HepG2 (cell line): ENCODE results near the gene TADA3. TPM values are rescaled to one million over a fixed set of nuclear protein-coding genes. Genes with fewer than 3 reads are reported as not detected.

Experiments used
- DRAP1 ChIP-seq: IDR thresholded peaks from 2 replicates; pipeline ENCODE4 v1.6.1; 2016; ENCODE audit warnings: missing genetic modification reagents, missing compliant biosample characterization
- ETV6 ChIP-seq: sonication (generic); formaldehyde crosslinking; conservative IDR thresholded peaks from 2 replicates; pipeline ENCODE4 v1.4.0; 2020; ENCODE audit warnings: missing genetic modification reagents
- HOXA9 ChIP-seq: sonication (generic); formaldehyde crosslinking; IDR thresholded peaks from 2 replicates; pipeline ENCODE4 v1.8.1; 2022; ENCODE audit warnings: missing genetic modification reagents, mild to moderate bottlenecking, moderate library complexity, borderline replicate concordance
- SMAD3 ChIP-seq: sonication (generic); formaldehyde crosslinking; IDR thresholded peaks from 2 replicates; pipeline ENCODE4 v1.4.0; 2020; ENCODE audit warnings: missing genetic modification reagents
- SP140L ChIP-seq: sonication (generic); formaldehyde crosslinking; IDR thresholded peaks from 2 replicates; pipeline ENCODE4 v1.4.0; 2020; ENCODE audit warnings: missing genetic modification reagents, borderline replicate concordance
- ZBTB43 ChIP-seq: sonication (generic); formaldehyde crosslinking; conservative IDR thresholded peaks from 2 replicates; pipeline ENCODE4 v1.4.0; 2020; ENCODE audit warnings: missing genetic modification reagents
- ZBTB46 ChIP-seq: sonication (generic); formaldehyde crosslinking; IDR thresholded peaks from 2 replicates; pipeline ENCODE4 v1.4.0; 2020; ENCODE audit warnings: mild to moderate bottlenecking, missing genetic modification reagents, borderline replicate concordance
- ZNF232 ChIP-seq: sonication (generic); formaldehyde crosslinking; IDR thresholded peaks from 2 replicates; pipeline ENCODE4 v1.4.0; 2020; ENCODE audit warnings: missing genetic modification reagents, borderline replicate concordance
- ZNF576 ChIP-seq: sonication (generic); formaldehyde crosslinking; IDR thresholded peaks from 2 replicates; pipeline ENCODE4 v1.4.0; 2020; ENCODE audit warnings: mild to moderate bottlenecking, missing genetic modification reagents
- ZNF761 ChIP-seq: sonication (generic); formaldehyde crosslinking; conservative IDR thresholded peaks from 2 replicates; pipeline ENCODE4 v1.4.0; 2020; ENCODE audit warnings: mild to moderate bottlenecking, missing genetic modification reagents
- ZNF772 ChIP-seq: sonication (generic); formaldehyde crosslinking; IDR thresholded peaks from 2 replicates; pipeline ENCODE4 v1.5.0; 2020; ENCODE audit warnings: mild to moderate bottlenecking, missing genetic modification reagents
- polyA plus RNA-seq, 8 experiments: library from polyadenylated mRNA; depleted of rRNA in 3 of 8; stranded (reverse) in 7 of 8; unstranded in 1 of 8; fragments of >200 nt; fragmentation: Illumina TruSeq in 4 of 8; extraction: Trizol in 4 of 8; gene quantifications; 2 replicates each; pipeline versions ENCODE4 v1.2.1 to v1.2.3, GENCODE V29; 2011 to 2016; ENCODE audit warnings: low read depth in 4 of 8, missing spikeins in 1 of 8, mixed read lengths in 1 of 8; ENCODE audit not compliant: insufficient read depth in 1 of 8
- total RNA-seq, 5 experiments: library from RNA; depleted of rRNA; stranded (reverse); fragments of >200 nt; fragmentation: Illumina TruSeq; extraction: Trizol; gene quantifications; 2 replicates each; pipeline ENCODE4 v1.2.3, GENCODE V29; 2016; ENCODE audit warnings: low read depth in 1 of 5
- TF ChIP-seq, protein P1 (sequence below): fragments of 450-650 bp; IDR thresholded peaks from 2 replicates; pipeline ENCODE4 v1.6.1; 2017

Gene TADA3
- total and polyA plus RNA-seq, 2 of the 13 experiments (the other 11 are each of a cell fraction or from before 2014, with no cell fraction given) = 32.1 to 37.1 TPM

GRCh38 chr3:9787714-9788113 lies 4.6 kb downstream of the TADA3 start (continued):
- TF ChIP-seq ZNF772 (CRISPR knock-in tag) (no peak), SMAD3 (CRISPR knock-in tag) (no peak), ZNF761 (CRISPR knock-in tag) (no peak), ZBTB46 (CRISPR knock-in tag) (no peak), ZNF232 (CRISPR knock-in tag) (no peak), ETV6 (no peak), SP140L (CRISPR knock-in tag) (no peak), ZNF576 (CRISPR knock-in tag) (no peak), DRAP1 (CRISPR knock-in tag) (no peak), HOXA9 (CRISPR knock-in tag) (no peak), ZBTB43 (no peak)
- TF ChIP-seq, protein P1, sequence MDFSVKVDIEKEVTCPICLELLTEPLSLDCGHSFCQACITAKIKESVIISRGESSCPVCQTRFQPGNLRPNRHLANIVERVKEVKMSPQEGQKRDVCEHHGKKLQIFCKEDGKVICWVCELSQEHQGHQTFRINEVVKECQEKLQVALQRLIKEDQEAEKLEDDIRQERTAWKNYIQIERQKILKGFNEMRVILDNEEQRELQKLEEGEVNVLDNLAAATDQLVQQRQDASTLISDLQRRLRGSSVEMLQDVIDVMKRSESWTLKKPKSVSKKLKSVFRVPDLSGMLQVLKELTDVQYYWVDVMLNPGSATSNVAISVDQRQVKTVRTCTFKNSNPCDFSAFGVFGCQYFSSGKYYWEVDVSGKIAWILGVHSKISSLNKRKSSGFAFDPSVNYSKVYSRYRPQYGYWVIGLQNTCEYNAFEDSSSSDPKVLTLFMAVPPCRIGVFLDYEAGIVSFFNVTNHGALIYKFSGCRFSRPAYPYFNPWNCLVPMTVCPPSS = no peak
